GM18868 (cell line): ENCODE data around the gene DOCK2.

ENCODE experiments used
- ATAC-seq: cut with Tn5 transposase; IDR thresholded peaks from one replicate; pipeline ENCODE4 v1.9.1; 2021; ENCODE audit warnings: mild to moderate bottlenecking, moderate library complexity; ENCODE audit not compliant: unreplicated experiment

Gene DOCK2

GRCh38 chr5:169686137-169686536, 49.1 kb downstream of the DOCK2 start:
- peak; percentile 96 for ATAC-seq

- ATAC-seq: no peak
Observed at GRCh38 chr5:169688106-169688505, 51.0 kb downstream of the DOCK2 start.

- ATAC-seq: no peak
Observed at GRCh38 chr5:169691471-169691870, 54.4 kb downstream of the DOCK2 start.

GRCh38 chr5:169694091-169694625, 57.1 kb downstream of the DOCK2 start:
- ATAC-seq: no peak

GRCh38 chr5:169695025-169695625, 58.0 kb downstream of the DOCK2 start:
- no peak for ATAC-seq

- no peak for ATAC-seq
Observed at GRCh38 chr5:169695919-169696490, 58.9 kb downstream of the DOCK2 start.

GRCh38 chr5:169696621-169697510, 59.8 kb downstream of the DOCK2 start:
- ATAC-seq: no peak

GRCh38 chr5:169697511-169697890, 60.4 kb downstream of the DOCK2 start:
- ATAC-seq: no peak

GRCh38 chr5:169697976-169698375, 60.9 kb downstream of the DOCK2 start:
- ATAC-seq: no peak

GRCh38 chr5:169700611-169701010, 63.5 kb downstream of the DOCK2 start:
- ATAC-seq: no peak

- ATAC-seq: no peak
Observed at GRCh38 chr5:169701910-169702451, 64.9 kb downstream of the DOCK2 start.

- peak; percentile 76 for ATAC-seq
Observed at GRCh38 chr5:169702693-169703481, 65.8 kb downstream of the DOCK2 start.

- ATAC-seq: no peak
Observed at GRCh38 chr5:169703813-169704212, 66.7 kb downstream of the DOCK2 start.

GRCh38 chr5:169705322-169705721, 68.2 kb downstream of the DOCK2 start:
- no peak for ATAC-seq

- ATAC-seq: no peak
Observed at GRCh38 chr5:169706071-169706470, 69.0 kb downstream of the DOCK2 start.

- no peak for ATAC-seq
Observed at GRCh38 chr5:169706758-169707450, 69.8 kb downstream of the DOCK2 start.

GRCh38 chr5:169707686-169708085, 70.6 kb downstream of the DOCK2 start:
- no peak for ATAC-seq

- ATAC-seq: no peak
Observed at GRCh38 chr5:169710675-169711074, 73.6 kb downstream of the DOCK2 start.

GRCh38 chr5:169711551-169712225, 74.6 kb downstream of the DOCK2 start:
- ATAC-seq: no peak

- ATAC-seq: no peak
Observed at GRCh38 chr5:169712428-169712827, 75.4 kb downstream of the DOCK2 start.
